Transverse colon (tissue), 3 donors: ENCODE data around the gene VCP.

Experiments used
- POLR2A ChIP-seq: fragments of 450-650 bp; IDR thresholded peaks from one replicate; pipeline ENCODE4 v1.6.1; 2016; ENCODE audit warnings: antibody characterized with exemption, mild to moderate bottlenecking, moderate library complexity
- POLR2AphosphoS5 ChIP-seq, 3 donors: sonication (generic); formaldehyde crosslinking; IDR thresholded peaks; one replicate each; pipeline ENCODE4 v1.6.1; 2016; ENCODE audit warnings: antibody characterized with exemption in 3 of 3

DNA sequence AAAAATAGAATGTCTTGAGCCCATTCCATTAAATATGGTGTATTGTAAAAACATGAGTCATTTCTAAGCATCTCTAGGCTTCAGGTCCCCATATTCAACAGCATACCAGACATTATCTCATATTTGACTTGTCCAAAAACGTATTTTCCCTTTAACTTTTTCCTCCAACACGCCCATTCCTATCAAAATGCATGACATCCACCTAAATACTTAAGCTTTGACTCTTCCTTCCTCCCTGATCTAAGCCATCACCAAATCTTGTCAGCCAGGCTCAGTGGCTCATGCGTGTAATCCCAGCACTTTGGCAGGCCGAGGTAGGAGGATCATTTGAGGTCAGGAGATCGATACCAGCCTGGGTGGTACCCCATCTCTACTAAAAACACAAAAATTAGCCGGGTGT is 23.9 kb downstream of the VCP start:
- TF ChIP-seq POLR2AphosphoS5 (IDR thresholded peaks at IDR 0.05) (no peak), POLR2A (no peak)
